Transverse colon (tissue), 4 donors: ENCODE results near the gene TRAPPC14. TPM values are rescaled to one million over a fixed set of nuclear protein-coding genes. Genes with fewer than 3 reads are reported as not detected.

Source experiments
- DNase-seq: peaks from one replicate; pipeline ENCODE4 v3.0.0-alpha.2; 2019
- H3K27ac ChIP-seq, 4 donors: fragments of 200-600 bp; sonication (generic); 2 replicates each; pipeline ENCODE4 v1.5.1; 2016 to 2018; ENCODE audit warnings: inconsistent platforms in 4 of 4
- H3K27me3 ChIP-seq: fragments of 200-600 bp; sonication (generic); 2 replicates; pipeline ENCODE4 v1.5.1; 2017; ENCODE audit warnings: inconsistent platforms
- H3K36me3 ChIP-seq, 4 donors: fragments of 200-600 bp; sonication (generic); 2 replicates each; pipeline ENCODE4 v1.5.1; 2017 to 2019; ENCODE audit warnings: inconsistent platforms in 4 of 4
- H3K4me1 ChIP-seq, 4 donors: fragments of 200-600 bp; sonication (generic); 2 replicates each; pipeline ENCODE4 v1.5.1; 2017 to 2020; ENCODE audit warnings: inconsistent platforms in 4 of 4
- H3K4me3 ChIP-seq, 4 donors: fragments of 200-600 bp; sonication (generic); 1 replicate in 1 of 4; 2 replicates in 3 of 4; pipeline versions ENCODE4 v1.5.1 to v1.6.1; 2017 to 2019; ENCODE audit warnings: inconsistent platforms in 4 of 4
- H3K9me3 ChIP-seq, 2 donors: fragments of 200-600 bp; sonication (generic); 2 replicates each; pipeline ENCODE4 v1.5.1; 2017 to 2019; ENCODE audit warnings: inconsistent platforms in 2 of 2
- EP300 ChIP-seq: sonication (generic); formaldehyde crosslinking; IDR thresholded peaks from one replicate; pipeline ENCODE4 v1.6.1; 2017; ENCODE audit warnings: antibody characterized with exemption, low read depth
- POLR2A ChIP-seq: fragments of 450-650 bp; IDR thresholded peaks from one replicate; pipeline ENCODE4 v1.6.1; 2016; ENCODE audit warnings: antibody characterized with exemption, mild to moderate bottlenecking, moderate library complexity
- POLR2AphosphoS5 ChIP-seq, 3 donors: sonication (generic); formaldehyde crosslinking; IDR thresholded peaks; one replicate each; pipeline ENCODE4 v1.6.1; 2016; ENCODE audit warnings: antibody characterized with exemption in 3 of 3
- WGBS, 2 donors: methylation state at CpG; one replicate each; pipeline ENCODE4 v1.1.5; 2018; ENCODE audit warnings: low coverage in 1 of 2; 5-methylcytosine and 5-hydroxymethylcytosine counted together
- in situ Hi-C, 4 donors: fragments of 200-750 bp; cut with MboI; loops; one replicate each; pipeline versions ENCODE4 v1.15.0 to v1.15.1; 2017; ENCODE audit warnings: low sequenced_read_pairs in 3 of 4, low pct_ligation_motif_present in 1 of 4, low pct_unique_long_range_greater_than_20kb in 1 of 4
- intact Hi-C: fragments of 100-400 bp; cut with DNase I; formaldehyde crosslinking; loops from one replicate; pipeline ENCODE4 v1.15.1; 2023; ENCODE audit warnings: low total_unique reads
- total RNA-seq, 4 donors: library from RNA; depleted of rRNA; stranded (reverse); fragments of >200 nt; gene quantifications; one replicate each; pipeline ENCODE4 v1.1.0, GENCODE V29; 2016
- TF ChIP-seq, protein P1 (sequence below), 5 experiments: fragments of 200-600 bp in 3 of 5; fragments of 450-650 bp in 2 of 5; sonication (generic) in 3 of 5; IDR thresholded peaks; 1 replicate in 2 of 5; 2 replicates in 3 of 5; pipeline ENCODE4 v1.5.1; 2016 to 2017; ENCODE audit warnings: antibody characterized with exemption in 5 of 5, inconsistent platforms in 3 of 5, mild to moderate bottlenecking in 2 of 5, moderate library complexity in 1 of 5

TRAPPC14 gene
- total RNA-seq, 4 donors from 2014 or later, result 43.5 to 111 (median 51.2) TPM

GRCh38 chr7:100109521-100110163 lies 48.9 kb downstream of the TRAPPC14 start:
- H3K36me3 ChIP-seq, result peaks cover 0 to 30% (median 9%) of the 10 kb centered on the region in 4 donors
- in situ Hi-C loops, result no loop called here
- H3K9me3 ChIP-seq, result no peaks in the 10 kb centered on the region
- no peaks in the 10 kb centered on the region for H3K27me3 ChIP-seq
- 81 to 85% methylated on average over 5 to 12 of the region's 12 CpGs for WGBS, 2 donors
- intact Hi-C loops, result no loop called here
- DNase-seq, result no peak
- H3K27ac ChIP-seq, result no peak overlapping the region
- no peaks in the 10 kb centered on the region for H3K4me1 ChIP-seq
- no peak for TF ChIP-seq POLR2A
- TF ChIP-seq EP300, result no peak
- no peak for TF ChIP-seq POLR2AphosphoS5 (IDR thresholded peaks at IDR 0.05)
- TF ChIP-seq, protein P1, sequence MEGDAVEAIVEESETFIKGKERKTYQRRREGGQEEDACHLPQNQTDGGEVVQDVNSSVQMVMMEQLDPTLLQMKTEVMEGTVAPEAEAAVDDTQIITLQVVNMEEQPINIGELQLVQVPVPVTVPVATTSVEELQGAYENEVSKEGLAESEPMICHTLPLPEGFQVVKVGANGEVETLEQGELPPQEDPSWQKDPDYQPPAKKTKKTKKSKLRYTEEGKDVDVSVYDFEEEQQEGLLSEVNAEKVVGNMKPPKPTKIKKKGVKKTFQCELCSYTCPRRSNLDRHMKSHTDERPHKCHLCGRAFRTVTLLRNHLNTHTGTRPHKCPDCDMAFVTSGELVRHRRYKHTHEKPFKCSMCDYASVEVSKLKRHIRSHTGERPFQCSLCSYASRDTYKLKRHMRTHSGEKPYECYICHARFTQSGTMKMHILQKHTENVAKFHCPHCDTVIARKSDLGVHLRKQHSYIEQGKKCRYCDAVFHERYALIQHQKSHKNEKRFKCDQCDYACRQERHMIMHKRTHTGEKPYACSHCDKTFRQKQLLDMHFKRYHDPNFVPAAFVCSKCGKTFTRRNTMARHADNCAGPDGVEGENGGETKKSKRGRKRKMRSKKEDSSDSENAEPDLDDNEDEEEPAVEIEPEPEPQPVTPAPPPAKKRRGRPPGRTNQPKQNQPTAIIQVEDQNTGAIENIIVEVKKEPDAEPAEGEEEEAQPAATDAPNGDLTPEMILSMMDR (IDR thresholded peaks at IDR 0.05), result no peak
- no peak overlapping the region for H3K4me3 ChIP-seq

- in situ Hi-C loops, result no loop called here
Observed at GRCh38 chr7:100107890-100108289, 50.6 kb downstream of the TRAPPC14 start.

DNA sequence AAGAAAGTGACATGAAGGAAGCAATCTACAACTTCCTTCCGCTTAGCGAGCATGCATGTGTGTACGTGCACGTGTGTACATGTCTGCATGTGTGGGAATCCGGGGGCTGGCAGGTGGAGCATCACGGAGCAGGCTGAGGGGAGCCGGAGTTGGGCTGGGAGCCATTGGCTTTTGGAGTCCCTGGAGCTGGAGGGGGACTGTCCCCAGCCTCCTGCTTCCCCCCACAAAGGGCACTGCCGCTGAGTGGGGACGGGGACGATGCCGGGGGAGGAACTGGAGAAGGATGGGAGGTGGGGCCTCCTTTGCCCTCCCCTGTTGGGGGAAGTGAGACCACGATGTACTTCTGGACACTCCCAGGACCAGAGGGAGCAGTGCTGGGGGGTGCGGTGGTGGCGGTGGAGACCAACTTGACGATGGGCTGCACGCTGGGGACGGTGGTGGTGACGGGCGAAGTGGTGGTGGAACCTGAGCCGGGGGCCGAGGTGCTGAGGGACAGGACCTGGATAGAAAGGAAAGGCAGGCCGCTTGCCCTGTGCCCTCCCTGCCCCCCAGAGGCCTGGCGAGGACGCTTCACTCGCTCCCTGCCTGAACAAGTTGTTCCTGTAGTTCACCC lies 51.3 kb downstream of the TRAPPC14 start:
- no peak for DNase-seq
- intact Hi-C loops (no loop called here), in situ Hi-C loops (no loop called here)
- H3K4me3 ChIP-seq, result no peak overlapping the region
- H3K4me1 ChIP-seq, result peaks cover 4 to 5% (median 5%) of the 10 kb centered on the region in 4 donors
- H3K27me3 ChIP-seq, result no peaks in the 10 kb centered on the region
- H3K9me3 ChIP-seq, result no peaks in the 10 kb centered on the region
- no peak overlapping the region for H3K27ac ChIP-seq
- TF ChIP-seq POLR2AphosphoS5 (IDR thresholded peaks at IDR 0.05), result no peak
- TF ChIP-seq EP300, result no peak
- TF ChIP-seq, protein P1 (IDR thresholded peaks at IDR 0.05), result no peak
- TF ChIP-seq POLR2A, result no peak
- peaks cover 0 to 29% (median 8%) of the 10 kb centered on the region in 4 donors for H3K36me3 ChIP-seq
- 82 to 91% methylated on average over 3 to 25 of the region's 25 CpGs for WGBS, 2 donors

More at GRCh38 chr7:100107890-100108289, 50.6 kb downstream of the TRAPPC14 start:
- Histone ChIP-seq H3K27ac (no peak overlapping the region), H3K4me3 (no peak overlapping the region), H3K4me1 (no peaks in the 10 kb centered on the region), H3K27me3 (no peaks in the 10 kb centered on the region), H3K36me3 (peaks cover 0 to 35% (median 11%) of the 10 kb centered on the region in 4 donors), H3K9me3 (no peaks in the 10 kb centered on the region)
- DNase-seq, result no peak
- TF ChIP-seq POLR2AphosphoS5 (IDR thresholded peaks at IDR 0.05) (no peak), EP300 (no peak), POLR2A (no peak)
- TF ChIP-seq, protein P1 (IDR thresholded peaks at IDR 0.05), result no peak
- intact Hi-C loops, result no loop called here
- 82% methylated on average over 11 of the region's 11 CpGs; no CpG with 5 or more reads in 1 of the 2 donors for WGBS, 2 donors

DNA sequence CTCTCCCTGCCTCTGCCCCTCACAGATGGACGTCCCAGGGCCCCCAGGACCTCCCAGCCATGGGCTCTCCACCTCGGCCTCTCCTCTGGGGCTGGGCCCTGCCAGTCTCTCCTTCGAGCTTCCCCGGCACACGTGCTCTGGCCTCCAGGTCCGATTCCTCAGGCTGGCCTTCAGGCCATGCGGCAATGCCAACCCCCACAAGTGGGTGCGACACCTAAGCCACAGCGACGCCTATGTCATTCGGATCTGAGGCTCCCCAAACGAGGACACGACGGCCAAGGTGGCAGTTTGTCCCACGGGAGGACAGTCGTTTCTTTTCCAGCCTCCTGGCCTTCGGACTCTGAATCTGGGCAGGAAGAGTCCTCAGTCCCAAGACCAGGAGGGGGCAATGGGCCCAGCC lies 51.9 kb downstream of the TRAPPC14 start:
- 82% methylated on average over 5 to 17 of the region's 17 CpGs for WGBS, 2 donors

More for the DNA sequence above, 51.9 kb downstream of the TRAPPC14 start:
- in situ Hi-C loops, result no loop called here
- no peak overlapping the region for H3K4me3 ChIP-seq
- peaks cover 0 to 29% (median 8%) of the 10 kb centered on the region in 4 donors for H3K36me3 ChIP-seq
- no peak overlapping the region for H3K27ac ChIP-seq
- intact Hi-C loops, result no loop called here
- TF ChIP-seq, protein P1 (IDR thresholded peaks at IDR 0.05), result no peak
- TF ChIP-seq EP300 (no peak), POLR2AphosphoS5 (IDR thresholded peaks at IDR 0.05) (no peak), POLR2A (no peak)
- no peaks in the 10 kb centered on the region for H3K27me3 ChIP-seq
- no peaks in the 10 kb centered on the region for H3K9me3 ChIP-seq
- H3K4me1 ChIP-seq, result peaks cover 4 to 7% (median 6%) of the 10 kb centered on the region in 4 donors
- DNase-seq, result no peak
